ENCODE data around the gene ADPRS. TPM values are rescaled to one million over a fixed set of nuclear protein-coding genes. Genes with fewer than 3 reads are reported as not detected.

ADPRS gene, protein sequence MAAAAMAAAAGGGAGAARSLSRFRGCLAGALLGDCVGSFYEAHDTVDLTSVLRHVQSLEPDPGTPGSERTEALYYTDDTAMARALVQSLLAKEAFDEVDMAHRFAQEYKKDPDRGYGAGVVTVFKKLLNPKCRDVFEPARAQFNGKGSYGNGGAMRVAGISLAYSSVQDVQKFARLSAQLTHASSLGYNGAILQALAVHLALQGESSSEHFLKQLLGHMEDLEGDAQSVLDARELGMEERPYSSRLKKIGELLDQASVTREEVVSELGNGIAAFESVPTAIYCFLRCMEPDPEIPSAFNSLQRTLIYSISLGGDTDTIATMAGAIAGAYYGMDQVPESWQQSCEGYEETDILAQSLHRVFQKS
- total RNA-seq: 10 to 100 TPM; 16.4 to 18.6 TPM
- long read RNA-seq, donor 1, transcript ADPRHL2-201 (6 exons, 1,668 nt): major isoform, 19 of 23 reads
- long read RNA-seq, donor 1, partial matches to known transcripts: 3 of 23 reads
- long read RNA-seq, donor 1, other reads (novel, unspliced or antisense): 1 of 23 reads
- long read RNA-seq, donor 2, transcript ADPRHL2-201 (6 exons, 1,668 nt): major isoform, 221 of 239 reads
- long read RNA-seq, donor 2, partial matches to known transcripts: 16 of 239 reads
- long read RNA-seq, donor 2, other reads (novel, unspliced or antisense): 2 of 239 reads

DNA sequence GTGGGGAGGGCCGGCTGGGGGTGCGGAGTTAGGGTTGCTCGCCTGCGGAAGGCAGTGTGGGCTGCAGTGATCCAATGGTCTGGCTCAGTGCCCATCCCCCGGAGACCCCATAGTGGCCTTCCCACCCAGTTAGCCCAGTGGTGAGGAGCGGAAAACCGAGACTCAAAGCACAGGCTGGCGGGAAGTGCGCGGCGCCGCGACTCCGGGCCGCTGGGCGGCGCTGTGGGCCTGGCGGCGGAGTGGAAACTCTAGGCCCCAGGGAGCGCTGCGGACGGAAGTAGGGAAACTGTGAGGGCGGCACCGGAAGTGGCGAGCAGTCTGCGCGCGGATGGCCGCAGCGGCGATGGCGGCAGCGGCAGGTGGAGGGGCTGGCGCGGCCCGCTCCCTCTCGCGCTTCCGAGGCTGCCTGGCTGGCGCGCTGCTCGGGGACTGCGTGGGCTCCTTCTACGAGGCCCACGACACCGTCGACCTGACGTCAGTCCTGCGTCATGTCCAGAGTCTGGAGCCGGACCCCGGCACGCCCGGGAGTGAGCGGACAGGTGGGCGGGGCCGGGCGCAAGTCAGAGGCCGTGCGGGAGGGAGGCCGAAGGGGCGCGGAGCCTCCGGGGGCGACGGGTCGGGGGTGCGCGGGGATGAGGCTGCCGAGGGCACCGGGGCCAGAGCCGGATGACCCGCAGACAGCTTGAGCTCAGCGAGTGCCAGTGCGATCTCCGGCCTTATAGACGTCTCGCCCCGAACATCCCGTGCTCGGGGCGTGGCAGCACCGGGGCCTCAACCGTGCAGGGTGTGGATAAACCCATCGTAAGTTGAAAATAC, at the start of gene ADPRS:
Gene ADPRS, plus strand, starts transcription at position 316 of the 816 bp plus-strand sequence. Its CDS starts 13 bp downstream, at position 329.
- intact Hi-C loops (cut with DNase I): no loop called here
- DNase-seq (ENCODE audit: low spot score): peak; percentile 97

DNA sequence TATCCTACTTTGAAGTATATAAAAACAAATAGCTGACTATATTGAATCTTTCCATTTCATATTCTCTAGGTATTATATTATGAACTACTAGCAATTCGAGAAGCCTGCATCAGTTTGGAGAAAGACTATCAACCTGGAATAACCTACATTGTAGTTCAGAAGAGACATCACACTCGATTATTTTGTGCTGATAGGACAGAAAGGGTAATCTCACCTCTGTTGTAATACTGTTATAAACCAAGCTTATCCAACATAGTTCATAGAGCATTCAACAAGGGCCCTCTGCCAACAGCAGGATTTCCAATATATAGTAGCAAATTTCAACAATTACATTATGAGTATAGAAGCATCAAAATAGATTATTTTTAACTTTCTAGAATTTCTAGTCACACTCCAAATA, 48.5 kb upstream of the ADPRS start:
- no peak for DNase-seq (ENCODE audit: low spot score)
- intact Hi-C loops (cut with DNase I): no loop called here

DNA sequence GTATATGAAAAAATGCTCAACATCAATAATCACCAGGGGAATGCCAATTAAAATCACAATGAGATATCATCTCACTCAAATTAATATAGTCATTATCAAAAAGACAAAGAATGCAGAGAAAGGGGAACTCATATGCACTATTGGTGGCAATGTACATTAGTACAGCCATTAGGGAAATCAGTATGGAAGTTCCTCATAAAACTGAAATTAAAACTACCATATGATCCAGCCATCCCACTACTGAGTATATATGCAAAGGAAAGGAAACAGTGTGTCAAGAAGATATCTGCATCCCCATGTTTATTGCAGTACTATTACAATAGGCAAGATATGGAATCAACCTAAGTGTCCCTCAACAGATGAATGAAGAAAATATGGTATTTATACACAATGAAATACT, 36.9 kb upstream of the ADPRS start:
- DNase-seq (ENCODE audit: low spot score): no peak
- intact Hi-C loops (cut with DNase I): no loop called here

DNA sequence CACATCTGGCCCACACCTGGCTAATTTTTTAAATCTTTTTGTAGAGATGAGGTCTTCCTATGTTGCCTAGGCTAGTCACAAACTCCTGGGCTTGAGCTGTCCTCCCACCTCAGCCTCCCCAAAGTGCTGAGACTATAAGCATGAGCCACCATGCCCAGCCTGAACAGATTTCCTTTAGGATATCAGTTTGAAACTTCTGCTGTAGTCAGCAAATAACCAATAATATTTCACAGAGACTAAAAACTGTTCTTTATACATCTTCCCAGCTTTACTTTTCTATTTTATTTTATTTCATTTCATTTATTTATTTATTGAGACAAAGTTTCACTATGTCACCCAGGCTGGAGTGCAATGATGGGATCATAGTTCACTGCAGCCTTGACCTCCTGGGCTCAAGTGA, 34.7 kb upstream of the ADPRS start:
- DNase-seq (ENCODE audit: low spot score): no peak
- intact Hi-C loops (cut with DNase I): no loop called here

DNA sequence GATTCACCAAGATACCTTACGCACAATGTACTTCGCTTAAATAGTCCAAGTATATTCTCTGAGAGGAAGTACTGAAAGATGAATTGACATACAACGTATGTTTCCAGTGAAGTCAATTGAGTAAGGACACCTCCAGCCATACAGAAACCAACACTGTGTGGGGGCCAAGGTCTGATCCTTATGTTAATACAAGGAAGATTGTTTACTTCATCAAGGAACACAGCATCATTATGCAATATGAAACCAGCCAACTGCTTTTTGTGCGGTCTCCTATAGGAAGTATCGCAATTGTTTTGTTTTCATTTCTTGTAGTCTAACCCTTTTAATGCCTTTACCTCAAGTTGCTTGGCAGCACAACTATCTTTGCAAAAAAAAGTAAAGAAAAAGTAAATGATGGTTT, 33.0 kb upstream of the ADPRS start:
- intact Hi-C loops (cut with DNase I): no loop called here
- DNase-seq (ENCODE audit: low spot score): no peak

DNA sequence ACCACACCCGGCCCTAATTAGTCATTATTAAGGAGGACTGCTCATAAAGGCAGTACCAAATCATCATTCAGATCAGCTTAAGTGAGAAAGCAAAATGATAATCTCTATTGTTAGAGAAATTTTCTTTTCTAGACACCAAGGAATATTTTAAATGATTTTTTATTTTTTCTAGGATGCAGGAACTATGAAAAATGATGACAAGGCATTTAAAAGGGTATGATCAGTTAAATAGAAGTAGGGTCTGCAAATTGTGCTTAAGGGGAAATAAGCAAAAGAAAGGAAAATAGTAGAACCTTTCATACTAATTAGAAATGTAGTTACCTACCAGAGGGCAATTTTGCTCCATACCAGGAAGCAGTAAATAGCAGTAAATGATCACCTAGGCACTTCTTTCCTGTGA, 26.4 kb upstream of the ADPRS start:
- intact Hi-C loops (cut with DNase I): loop anchor here in 1 of 2 donors (10.0 kb wide), 1 partner anchor 428 kb away; no protein-coding TSS in a partner anchor
- DNase-seq (ENCODE audit: low spot score): no peak

DNA sequence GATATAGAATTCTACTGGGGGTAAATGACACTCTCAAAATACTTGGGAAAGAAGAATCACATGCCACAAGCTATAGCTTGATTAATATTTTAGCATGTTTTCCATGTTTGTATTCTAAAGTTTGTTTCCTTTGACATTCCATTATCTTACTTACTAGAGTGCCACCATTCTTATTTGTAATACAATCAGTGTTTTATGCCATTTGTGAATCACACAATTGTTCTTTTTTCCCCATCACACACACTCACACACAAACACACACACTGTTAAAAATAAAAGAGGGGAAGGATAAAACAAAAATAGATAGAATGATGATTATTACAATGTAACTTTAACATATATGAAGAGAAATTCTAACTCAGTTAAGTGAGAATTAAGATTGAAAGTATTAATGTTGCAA, 20.8 kb upstream of the ADPRS start:
- no peak for DNase-seq (ENCODE audit: low spot score)
- intact Hi-C loops (cut with DNase I): loop anchor here in 1 of 2 donors (10.0 kb wide), 1 partner anchor 433 kb away; no protein-coding TSS in a partner anchor

DNA sequence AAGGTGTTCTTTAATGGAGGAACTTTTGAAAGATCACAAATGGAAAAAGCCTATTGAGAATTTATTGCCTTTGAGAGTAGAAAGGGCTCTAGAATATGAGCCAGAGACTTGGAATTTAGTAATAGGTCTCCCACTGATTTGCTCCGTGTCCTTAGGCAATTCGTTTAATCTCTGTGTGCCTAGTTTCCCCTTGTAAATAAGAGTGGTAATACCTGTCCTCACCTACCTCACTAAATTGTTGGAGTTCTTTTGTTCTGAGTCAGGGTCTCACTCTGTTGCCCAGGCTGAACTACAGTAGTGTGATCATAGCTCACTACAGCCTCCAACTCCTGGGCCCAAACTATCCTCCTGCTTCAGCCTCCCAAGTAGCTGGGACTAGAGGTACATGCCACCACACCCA, 19.8 kb upstream of the ADPRS start:
- intact Hi-C loops (cut with DNase I): loop anchor here in 1 of 2 donors (10.0 kb wide), 1 partner anchor 434 kb away; no protein-coding TSS in a partner anchor
- no peak for DNase-seq (ENCODE audit: low spot score)

DNA sequence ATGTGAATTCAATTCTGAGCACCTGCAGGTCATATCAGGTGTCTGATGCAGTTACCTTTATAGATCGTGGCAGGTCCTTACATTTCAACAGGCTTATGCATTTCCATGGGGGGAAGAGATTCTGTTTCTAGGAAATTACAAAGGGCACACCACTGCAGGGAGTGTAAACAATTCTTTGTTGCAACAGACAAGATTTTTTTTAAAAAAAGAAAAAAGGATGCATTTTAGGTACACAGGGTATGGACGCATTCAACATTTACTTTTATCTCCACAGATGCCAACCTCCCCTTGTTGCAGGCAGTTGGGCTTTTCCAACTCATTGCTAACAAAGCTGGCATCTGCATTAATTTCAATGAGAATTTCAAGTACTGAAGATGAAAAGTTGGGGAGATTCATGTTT, 18.3 kb upstream of the ADPRS start:
- intact Hi-C loops (cut with DNase I): no loop called here
- DNase-seq (ENCODE audit: low spot score): no peak

DNA sequence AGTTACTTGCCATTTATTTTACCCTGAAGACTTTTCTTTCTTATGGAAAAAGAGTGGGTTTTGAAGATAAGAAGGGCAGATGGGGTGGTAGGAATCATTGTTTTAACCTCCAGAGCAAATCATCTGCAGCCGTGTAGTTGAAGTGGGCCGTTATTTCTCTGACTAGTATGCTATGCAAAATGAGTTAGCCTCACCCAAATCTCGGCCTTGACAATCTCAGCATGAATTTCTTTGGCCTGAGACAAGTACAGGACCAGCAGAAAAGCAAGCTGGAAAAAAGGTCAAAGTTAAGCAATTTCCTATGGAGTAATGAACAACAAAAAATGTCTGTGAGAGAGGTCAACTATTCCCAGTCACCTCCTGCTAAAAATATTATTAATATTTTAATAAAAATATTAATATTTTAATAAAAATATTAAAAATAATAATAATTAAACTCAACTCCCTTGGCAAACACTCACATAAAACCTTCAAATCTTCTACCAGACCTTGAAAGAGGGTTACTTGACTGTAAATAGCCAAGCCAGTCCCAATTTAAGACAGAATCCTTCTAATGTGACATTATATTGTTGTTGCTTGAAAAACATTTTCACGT, 11.6 kb upstream of the ADPRS start:
- no peak for DNase-seq (ENCODE audit: low spot score)

DNA sequence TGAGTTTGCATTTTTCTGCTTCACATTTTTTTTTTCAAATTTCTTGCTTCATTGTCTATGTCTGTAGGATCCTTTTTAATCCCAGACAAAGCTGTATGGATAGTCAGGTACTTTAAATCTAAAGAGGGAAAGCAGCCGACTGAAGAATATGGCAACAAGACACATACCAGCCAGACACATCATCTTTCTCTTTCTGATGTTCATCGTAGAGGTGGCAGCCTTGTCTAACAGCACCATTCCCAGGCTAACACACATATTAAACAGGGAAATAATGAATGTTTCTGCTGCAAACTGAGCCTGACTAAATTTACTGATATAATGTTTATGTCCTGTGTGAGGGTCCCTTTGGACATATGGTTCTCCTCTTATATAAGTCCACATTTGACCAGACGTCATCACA, 8.5 kb upstream of the ADPRS start:
- intact Hi-C loops (cut with DNase I): no loop called here
- DNase-seq (ENCODE audit: low spot score): no peak

More for the DNA sequence above, 11.6 kb upstream of the ADPRS start:
- intact Hi-C loops (cut with DNase I): no loop called here

DNA sequence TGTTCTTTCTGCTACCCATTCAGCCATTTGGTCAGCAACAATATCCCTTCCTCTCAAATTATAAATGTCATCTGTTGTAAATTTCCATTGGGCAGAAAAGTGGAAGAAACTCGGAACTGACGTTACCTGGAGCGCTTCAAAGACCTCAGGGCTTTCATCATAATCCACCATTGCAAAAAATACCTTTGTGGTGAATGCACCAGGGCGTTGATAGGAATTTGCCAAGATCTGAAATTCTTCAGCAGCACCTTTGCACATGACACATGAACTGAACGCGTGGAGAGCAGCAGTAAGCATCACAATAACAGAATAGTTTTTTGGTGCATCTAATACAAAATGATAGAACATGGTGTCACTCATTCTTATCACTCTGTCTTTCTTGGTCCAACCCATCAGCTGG, 7.9 kb upstream of the ADPRS start:
- no peak for DNase-seq (ENCODE audit: low spot score)
- intact Hi-C loops (cut with DNase I): no loop called here

DNA sequence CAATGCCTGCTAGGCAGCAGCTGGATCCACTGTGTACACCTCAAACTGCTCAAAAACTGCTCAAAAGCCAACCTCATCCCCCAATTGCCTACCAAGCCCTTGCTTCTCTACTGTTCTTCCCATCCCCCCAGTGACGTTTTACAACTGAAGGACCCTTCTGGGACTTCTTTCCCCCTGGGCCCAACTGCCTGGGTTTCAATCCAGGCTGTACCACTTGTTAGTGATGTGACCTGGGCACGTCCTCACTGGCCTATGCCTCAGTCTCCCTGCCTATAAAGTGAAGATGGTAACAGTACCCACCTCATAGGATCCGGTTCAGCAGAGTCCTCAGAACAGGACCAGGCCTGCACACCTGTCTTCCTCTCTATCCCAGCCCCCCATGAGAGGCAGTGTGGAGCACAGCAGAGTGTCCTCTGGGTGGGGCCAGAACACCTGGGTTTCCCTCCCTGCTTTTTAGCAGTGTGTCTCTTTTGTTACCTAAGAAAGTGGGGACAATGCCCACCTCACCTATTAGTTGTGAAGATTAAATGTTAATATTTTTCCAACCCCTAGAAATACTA, 6.7 kb upstream of the ADPRS start:
- DNase-seq (ENCODE audit: low spot score): peak; percentile 53
- intact Hi-C loops (cut with DNase I): no loop called here

DNA sequence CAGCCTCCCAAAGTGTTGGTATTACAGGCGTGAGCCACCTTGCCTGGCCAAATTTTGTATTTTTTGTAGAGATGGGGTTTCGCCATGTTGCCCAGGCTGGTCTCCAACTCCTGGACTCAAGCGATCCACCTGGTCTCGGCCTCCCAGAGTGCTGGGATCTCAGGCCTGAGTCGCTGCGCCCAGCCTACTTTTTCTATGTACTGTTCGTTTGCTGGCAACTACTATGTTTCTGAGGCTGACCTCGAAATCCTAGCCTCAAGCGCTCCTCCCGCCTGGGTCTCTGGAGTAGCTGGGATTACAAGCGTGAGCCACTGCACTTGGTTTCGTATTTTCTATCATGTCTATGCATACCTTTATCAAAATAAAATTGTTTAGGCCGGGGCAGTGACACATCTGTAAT, 5.5 kb upstream of the ADPRS start:
- intact Hi-C loops (cut with DNase I): no loop called here
- peak; percentile 61 for DNase-seq (ENCODE audit: low spot score)

DNA sequence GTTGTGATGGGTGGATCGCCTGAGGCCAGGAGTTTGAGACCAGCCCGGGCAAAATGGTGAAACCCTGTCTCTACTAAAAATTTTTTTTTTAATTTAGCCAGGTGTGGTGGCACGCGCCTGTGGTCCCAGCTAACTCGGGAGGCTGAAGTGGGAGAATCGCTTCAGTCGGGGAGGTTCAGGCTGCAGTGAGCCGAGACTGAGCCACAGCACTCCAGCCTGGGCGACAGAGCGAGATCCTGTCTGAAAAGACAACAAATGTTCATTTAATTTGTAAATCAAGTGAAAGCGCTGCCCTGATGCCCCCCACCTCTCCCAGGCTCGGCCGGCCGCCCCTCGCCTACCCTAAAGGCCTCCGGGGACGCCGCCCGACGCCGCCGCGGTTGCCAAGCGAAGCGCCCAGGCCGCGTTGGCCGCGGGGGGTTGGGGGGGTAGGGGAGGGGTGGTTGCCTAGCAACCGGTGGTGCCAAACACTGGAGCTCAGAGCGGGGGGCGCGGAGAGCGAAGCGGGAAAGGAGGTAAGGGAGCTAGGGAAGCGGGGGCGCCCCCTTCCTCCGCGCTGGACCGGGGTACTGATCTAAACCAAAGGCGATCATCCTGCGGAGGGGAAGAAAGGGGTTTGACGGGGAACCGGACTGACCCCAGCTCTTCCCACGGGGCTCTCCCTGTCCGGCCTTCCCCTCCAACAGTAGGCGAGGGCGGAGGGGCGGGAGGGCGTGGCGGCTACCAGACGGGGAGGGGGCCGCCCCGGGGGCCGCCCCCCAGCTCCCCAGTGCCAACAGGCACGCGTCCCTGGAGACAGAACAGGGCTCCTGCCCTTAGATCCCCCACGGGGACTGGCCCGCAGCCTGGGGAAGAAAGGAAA, 4.8 kb upstream of the ADPRS start, which contains the start of gene TEKT2:
Gene TEKT2, plus strand, starts transcription at position 460 of the 862 bp plus-strand sequence. CDS start 828 bp downstream, outside the sequence.
- peak; percentile 82 for DNase-seq (ENCODE audit: low spot score)
- intact Hi-C loops (cut with DNase I): no loop called here

DNA sequence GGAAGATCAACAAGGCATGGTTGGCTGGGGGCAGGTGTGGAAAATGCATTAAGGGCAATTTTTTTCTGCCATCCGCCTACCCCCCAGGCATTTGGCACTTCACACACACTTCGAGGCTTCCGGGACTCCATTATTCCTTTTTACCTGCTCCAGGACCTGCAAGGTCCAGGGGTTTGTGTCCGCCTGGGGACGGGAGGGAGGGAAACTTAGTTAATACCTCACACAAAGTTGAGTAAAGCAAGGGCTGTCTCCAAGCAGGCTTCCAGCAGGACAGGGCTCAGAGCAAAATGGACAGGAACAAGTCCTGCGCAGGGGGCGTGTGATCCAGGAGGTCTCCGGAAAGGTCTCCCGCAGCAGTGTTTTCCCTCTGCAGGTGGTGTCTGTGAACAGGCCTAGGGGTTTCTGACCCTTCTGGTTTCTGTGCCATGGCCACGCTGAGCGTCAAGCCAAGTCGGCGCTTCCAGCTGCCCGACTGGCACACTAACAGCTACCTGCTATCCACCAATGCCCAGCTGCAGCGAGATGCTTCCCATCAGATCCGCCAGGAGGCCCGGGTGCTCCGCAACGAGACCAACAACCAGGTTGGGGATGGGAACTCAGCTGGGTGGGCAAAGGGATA, 4.1 kb upstream of the ADPRS start:
- intact Hi-C loops (cut with DNase I): no loop called here
- peak; percentile 72 for DNase-seq (ENCODE audit: low spot score)

DNA sequence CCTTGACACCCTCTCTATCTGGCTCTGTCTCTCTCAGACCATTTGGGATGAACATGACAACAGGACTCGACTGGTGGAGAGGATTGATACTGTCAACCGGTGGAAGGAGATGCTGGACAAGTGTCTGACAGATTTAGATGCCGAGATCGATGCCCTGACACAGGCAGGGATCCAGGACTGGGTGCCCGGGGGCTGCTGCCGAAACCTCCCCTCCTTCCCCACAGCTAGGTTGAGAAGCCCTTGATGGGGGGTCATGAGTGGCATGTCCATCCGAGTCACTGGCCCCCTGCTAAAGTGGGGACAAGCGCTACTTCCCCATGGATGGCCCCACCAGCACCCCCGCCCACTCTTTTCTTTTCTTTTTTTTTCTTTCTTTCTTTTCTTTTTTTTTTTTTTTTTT, 3.6 kb upstream of the ADPRS start:
- intact Hi-C loops (cut with DNase I): no loop called here
- peak; percentile 63 for DNase-seq (ENCODE audit: low spot score)

Measured in posterior vena cava (tissue), 2 donors.